Small intestine (tissue), 7 donors: ENCODE results near the gene IQGAP2. TPM values are rescaled to one million over a fixed set of nuclear protein-coding genes. Genes with fewer than 3 reads are reported as not detected.

Experiments
- DNase-seq, 2 donors: peaks; one replicate each; pipeline versions ENCODE4 v3.0.0 to v3.0.0-alpha.2; 2013
- FAIRE-seq: peaks from 2 replicates; lab custom pipeline; 2012; peaks lifted over from hg19 to GRCh38; lab: Jason Lieb, UNC
- H3K27ac ChIP-seq, 3 donors: one replicate each; pipeline ENCODE4 v1.5.1; 2013; ENCODE audit warnings: low read length in 2 of 3, mild to moderate bottlenecking in 2 of 3, control low read depth in 1 of 3, inconsistent platforms in 1 of 3, low read depth in 1 of 3, moderate library complexity in 1 of 3
- H3K27me3 ChIP-seq, 3 donors: one replicate each; pipeline ENCODE4 v1.6.1; 2013; ENCODE audit warnings: low read length in 3 of 3, inconsistent platforms in 1 of 3; ENCODE audit not compliant: control insufficient read depth in 3 of 3, insufficient read depth in 3 of 3
- H3K36me3 ChIP-seq, 3 donors: one replicate each; pipeline ENCODE4 v1.6.1; 2013; ENCODE audit warnings: low read length in 3 of 3, inconsistent platforms in 1 of 3, low read depth in 1 of 3, mild to moderate bottlenecking in 1 of 3, moderate library complexity in 1 of 3; ENCODE audit not compliant: control insufficient read depth in 3 of 3, insufficient read depth in 2 of 3
- H3K4me1 ChIP-seq, 3 donors: one replicate each; pipeline ENCODE4 v1.6.1; 2013; ENCODE audit warnings: low read length in 2 of 3, inconsistent platforms in 1 of 3, low read depth in 1 of 3, mild to moderate bottlenecking in 1 of 3, moderate library complexity in 1 of 3; ENCODE audit not compliant: control insufficient read depth in 3 of 3, insufficient read depth in 2 of 3
- H3K4me3 ChIP-seq, 3 donors: one replicate each; pipeline ENCODE4 v1.5.1; 2013; ENCODE audit warnings: low read length in 3 of 3, control low read depth in 1 of 3, inconsistent platforms in 1 of 3, low read depth in 1 of 3, mild to moderate bottlenecking in 1 of 3, moderate library complexity in 1 of 3
- H3K9me3 ChIP-seq, 2 donors: one replicate each; pipeline ENCODE4 v1.6.1; 2013; ENCODE audit warnings: low read depth in 1 of 2, low read length in 1 of 2; ENCODE audit not compliant: control insufficient read depth in 2 of 2, insufficient read depth in 1 of 2
- WGBS, 3 donors: extraction: QIAGEN DNeasy Blood & Tissue Kit; methylation state at CpG; one replicate each; pipeline ENCODE4 v1.1.7; 2013; 5-methylcytosine and 5-hydroxymethylcytosine counted together
- polyA plus RNA-seq, 4 donors: library from polyadenylated mRNA; stranded (reverse) in 3 of 4; unstranded in 1 of 4; fragments of 200-250 nt in 3 of 4; fragments of 120-200 nt in 1 of 4; gene quantifications; one replicate each; pipeline versions ENCODE4 v1.2.1 to v1.2.3, GENCODE V29; 2013
- donor health status: healthy with polysubstance abuse.
- donor health status: control.
- donor health status: control.
- donor health status: Bipolar disorder and iron deficiency.
- donor health status: healthy.

IQGAP2 gene
- polyA plus RNA-seq, 4 donors: 13.6 to 138 (median 85.6) TPM

DNA sequence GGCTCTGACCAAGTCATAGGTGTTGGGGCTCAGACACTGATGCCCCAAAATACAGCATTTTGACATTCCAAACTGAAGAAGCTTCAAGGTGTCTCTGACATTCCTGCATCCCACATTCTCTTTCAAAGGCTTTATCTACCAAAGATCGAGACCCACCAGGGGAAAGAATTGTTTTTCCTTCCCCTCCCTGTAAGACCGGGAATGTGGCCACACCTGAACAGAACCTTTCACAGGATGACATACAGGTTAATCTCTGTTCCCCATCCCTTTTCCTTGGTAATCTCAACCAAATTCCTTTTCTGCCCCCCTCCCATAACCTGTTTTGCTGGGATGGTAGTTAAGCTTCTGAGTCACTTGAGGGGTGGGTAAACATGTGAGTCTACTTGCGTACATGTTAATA, 72.3 kb downstream of the IQGAP2 start:
- Histone ChIP-seq H3K27ac (peak overlapping the region; percentile 44 to 90 (median 74)), H3K9me3 (no peaks in the 10 kb centered on the region), H3K27me3 (no peaks in the 10 kb centered on the region), H3K4me3 (no peak overlapping the region), H3K36me3 (no peaks in the 10 kb centered on the region), H3K4me1 (peaks cover 10 to 34% (median 18%) of the 10 kb centered on the region in 3 donors)
- 32 to 70% (median 60%) methylated on average over 3 of the region's 3 CpGs for WGBS, 3 donors
- FAIRE-seq (no peak), DNase-seq (no peak)

DNA sequence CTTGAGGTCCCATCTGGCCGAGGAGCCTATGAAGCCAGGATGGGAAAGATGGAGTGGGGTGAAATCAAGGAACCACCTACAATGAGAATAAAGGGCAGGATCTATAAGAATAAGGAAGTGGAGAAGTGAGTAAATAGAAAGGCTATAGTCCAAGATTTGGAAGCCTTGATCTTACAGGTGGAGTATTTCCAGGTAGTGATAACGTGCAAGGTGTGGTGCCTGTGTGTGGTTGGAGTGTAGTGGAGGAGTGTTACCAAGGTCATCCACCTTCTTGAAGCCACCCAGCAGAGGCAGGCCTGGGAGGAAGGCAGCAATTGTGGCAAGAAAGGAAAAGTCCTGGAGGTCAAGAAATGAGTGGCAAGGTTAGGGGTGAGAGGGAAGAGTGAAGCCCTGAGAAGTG, 72.9 kb downstream of the IQGAP2 start:
- peak; percentile 83 to 97 for DNase-seq
- FAIRE-seq: peak; percentile 65
- Histone ChIP-seq H3K27me3 (no peaks in the 10 kb centered on the region), H3K27ac (peak overlapping the region; percentile 69 to 94 (median 92)), H3K9me3 (no peaks in the 10 kb centered on the region), H3K4me3 (no peak overlapping the region), H3K4me1 (peaks cover 10 to 40% (median 18%) of the 10 kb centered on the region in 3 donors), H3K36me3 (no peaks in the 10 kb centered on the region)
- 20 to 67% (median 42%) methylated on average over 2 of the region's 2 CpGs for WGBS, 3 donors

DNA sequence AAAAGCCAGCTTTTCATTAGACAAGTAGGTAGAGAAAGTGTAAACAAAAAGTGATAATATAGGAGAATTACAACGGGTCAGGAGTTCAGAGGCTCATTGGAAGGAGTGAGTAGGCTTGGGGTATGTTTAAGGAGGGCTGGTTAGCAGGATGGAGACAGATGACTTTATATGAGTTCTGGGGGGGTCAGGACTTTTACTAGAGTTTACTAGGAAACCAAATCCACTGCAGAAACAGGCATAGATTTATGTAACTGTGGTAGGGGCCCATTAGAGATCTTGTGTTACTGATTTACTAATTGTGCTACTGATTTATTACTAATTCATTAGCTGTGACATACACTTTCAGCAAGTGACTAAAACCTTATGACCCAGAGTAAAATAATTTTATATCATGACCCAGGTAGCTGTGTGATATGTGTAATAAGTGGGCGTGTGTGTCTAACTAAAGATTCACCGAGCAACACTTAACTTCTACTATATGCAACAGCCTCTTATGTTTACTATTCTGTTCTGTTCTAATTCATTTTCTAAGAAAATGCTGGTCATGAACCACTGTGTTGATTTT, 73.5 kb downstream of the IQGAP2 start:
- 22 to 50% (median 40%) methylated on average over 3 of the region's 3 CpGs for WGBS, 3 donors
- peaks cover 10 to 41% (median 18%) of the 10 kb centered on the region in 3 donors for H3K4me1 ChIP-seq
- peak; percentile 33 for FAIRE-seq
- DNase-seq: peak; percentile 45 to 78
- H3K9me3 ChIP-seq: no peaks in the 10 kb centered on the region
- H3K4me3 ChIP-seq: no peak overlapping the region
- peak overlapping the region; percentile 69 to 94 (median 92) for H3K27ac ChIP-seq
- no peaks in the 10 kb centered on the region for H3K36me3 ChIP-seq
- no peaks in the 10 kb centered on the region for H3K27me3 ChIP-seq

DNA sequence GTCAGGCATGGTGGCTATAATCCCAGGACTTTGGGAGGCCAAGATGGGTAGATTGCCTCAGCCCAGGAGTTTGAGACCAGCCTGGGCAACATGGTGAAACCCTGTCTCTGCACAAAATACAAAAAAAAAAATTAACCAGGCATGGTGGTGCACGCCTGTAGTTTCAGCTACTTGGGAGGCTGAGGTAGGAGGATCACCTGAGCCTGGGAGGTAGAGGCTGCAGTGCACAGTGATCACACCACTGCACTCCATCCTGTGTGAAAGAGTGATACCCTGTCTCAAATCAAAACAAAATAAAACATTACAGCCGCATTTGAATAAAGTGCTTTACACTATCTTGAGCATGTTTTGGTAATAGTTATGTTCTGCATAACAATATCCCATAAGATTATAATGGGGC, 74.0 kb downstream of the IQGAP2 start:
- no peak overlapping the region for H3K4me3 ChIP-seq
- H3K27ac ChIP-seq: peak overlapping the region; percentile 69 to 92 (median 73)
- 95 to 96% (median 96%) methylated on average over 2 of the region's 2 CpGs for WGBS, 3 donors
- no peaks in the 10 kb centered on the region for H3K36me3 ChIP-seq
- H3K27me3 ChIP-seq: no peaks in the 10 kb centered on the region
- no peaks in the 10 kb centered on the region for H3K9me3 ChIP-seq
- peaks cover 7 to 41% (median 15%) of the 10 kb centered on the region in 3 donors for H3K4me1 ChIP-seq
- FAIRE-seq: no peak
- DNase-seq: no peak

DNA sequence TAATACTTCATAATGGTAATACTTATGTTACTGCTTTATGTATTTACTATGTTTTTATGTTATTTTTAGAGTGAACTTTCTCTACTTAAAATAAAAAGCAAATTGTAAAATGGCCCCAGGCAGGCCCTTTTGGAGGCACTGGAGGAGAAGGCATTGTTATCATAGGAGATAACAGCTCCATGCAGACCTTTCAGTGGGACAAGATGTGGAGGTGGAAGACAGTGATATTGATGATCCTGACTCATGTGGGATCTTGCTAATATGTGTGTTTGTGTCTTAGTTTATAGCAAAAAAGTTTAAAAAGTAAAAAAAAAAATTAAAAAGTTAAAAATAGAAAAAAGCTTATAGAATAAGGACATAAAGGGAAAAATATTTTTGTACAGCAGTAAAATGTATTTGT, 74.5 kb downstream of the IQGAP2 start:
- peaks cover 3 to 41% (median 17%) of the 10 kb centered on the region in 3 donors for H3K4me1 ChIP-seq

DNA sequence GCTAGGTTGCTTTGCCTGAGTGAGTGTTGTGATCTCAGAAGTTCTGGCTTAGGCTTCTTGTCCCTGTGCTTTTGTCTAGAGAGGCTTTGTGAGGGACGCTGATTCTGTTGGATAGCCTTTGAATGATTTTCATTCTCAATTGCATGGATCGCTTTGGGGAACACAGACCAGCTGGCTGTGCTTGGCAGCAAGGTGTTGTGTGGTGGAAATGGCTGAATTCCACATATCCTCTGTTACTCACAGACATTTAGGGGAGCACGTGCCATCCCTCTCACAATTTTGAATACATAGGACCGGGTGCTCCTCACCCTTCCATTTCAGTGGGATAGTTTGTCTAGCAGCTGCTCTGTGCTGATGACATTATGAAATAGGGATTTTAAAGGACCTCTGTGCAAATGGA, 76.2 kb downstream of the IQGAP2 start:
- Histone ChIP-seq H3K4me1 (peaks cover 13 to 47% (median 20%) of the 10 kb centered on the region in 3 donors), H3K9me3 (no peaks in the 10 kb centered on the region), H3K4me3 (no peak overlapping the region), H3K36me3 (no peaks in the 10 kb centered on the region), H3K27ac (peak overlapping the region; percentile 34 to 79 (median 76)), H3K27me3 (no peaks in the 10 kb centered on the region)
- no peak for DNase-seq
- WGBS, 3 donors: 89 to 93% (median 91%) methylated on average over 4 of the region's 4 CpGs
- FAIRE-seq: no peak

More for the DNA sequence above, 74.5 kb downstream of the IQGAP2 start:
- H3K36me3 ChIP-seq: no peaks in the 10 kb centered on the region
- H3K27ac ChIP-seq: no peak overlapping the region
- no peaks in the 10 kb centered on the region for H3K27me3 ChIP-seq
- H3K4me3 ChIP-seq: no peak overlapping the region
- DNase-seq: no peak
- no peak for FAIRE-seq
- no peaks in the 10 kb centered on the region for H3K9me3 ChIP-seq

DNA sequence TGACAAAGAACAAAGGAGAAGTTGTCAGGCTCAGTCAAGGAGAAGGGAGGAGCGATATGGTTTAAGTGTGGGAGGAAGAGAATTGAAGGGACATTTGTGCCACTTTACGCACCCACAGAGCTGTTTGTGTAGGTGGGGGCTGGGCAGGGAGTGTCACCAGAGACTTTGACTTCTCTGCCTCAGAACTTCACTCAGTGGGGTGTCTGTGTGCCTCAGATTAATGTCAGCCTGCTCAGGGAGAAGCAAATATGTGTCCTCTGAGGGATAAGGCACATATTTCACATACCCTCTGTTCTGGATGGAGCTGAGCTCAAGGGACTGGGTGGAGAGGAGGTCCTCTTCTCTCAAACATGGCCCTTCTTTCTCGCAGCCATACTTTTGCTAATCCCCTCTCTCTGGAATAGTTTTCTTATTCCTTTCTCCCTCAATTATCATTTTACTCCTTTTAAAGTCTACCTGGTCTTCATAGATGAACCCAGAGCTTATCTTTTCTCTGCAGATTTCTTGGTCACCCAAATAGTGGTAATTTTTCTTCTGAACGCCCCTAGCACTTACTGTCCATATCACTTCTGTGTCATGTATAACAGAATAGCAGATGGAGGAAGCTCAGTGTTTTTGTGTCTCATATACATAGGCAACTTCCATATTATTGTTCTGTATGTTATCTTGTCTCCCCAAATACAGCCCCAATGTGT, 77.0 kb downstream of the IQGAP2 start:
- DNase-seq (peak; percentile 72 to 88), FAIRE-seq (no peak)
- no peak overlapping the region for H3K4me3 ChIP-seq
- H3K9me3 ChIP-seq: no peaks in the 10 kb centered on the region
- peaks cover 14 to 47% (median 19%) of the 10 kb centered on the region in 3 donors for H3K4me1 ChIP-seq
- H3K36me3 ChIP-seq: peaks cover 0 to 2% (median 0%) of the 10 kb centered on the region in 3 donors
- peak overlapping the region; percentile 34 to 79 (median 76) for H3K27ac ChIP-seq
- no peaks in the 10 kb centered on the region for H3K27me3 ChIP-seq
- WGBS, 3 donors: 42 to 65% (median 56%) methylated on average over 4 of the region's 4 CpGs

DNA sequence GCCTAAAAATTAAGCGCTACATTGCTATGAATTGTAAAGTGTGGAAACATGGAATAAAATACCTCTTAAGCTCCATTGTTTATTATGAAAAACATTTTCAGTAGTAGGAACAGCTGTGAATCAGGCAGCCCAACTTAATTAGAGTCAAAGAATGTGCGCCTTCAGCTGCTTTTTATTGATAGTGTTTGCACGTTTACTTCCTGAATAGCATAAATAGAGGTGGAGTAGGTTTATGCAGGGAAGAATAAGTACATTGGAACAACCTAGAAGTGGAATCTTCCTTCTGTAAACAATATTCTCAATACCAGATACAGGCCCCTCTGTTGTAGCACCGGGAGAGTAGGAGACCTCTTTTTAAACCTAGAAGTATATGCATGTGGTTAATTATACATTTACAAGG, 79.9 kb downstream of the IQGAP2 start:
- FAIRE-seq (no peak), DNase-seq (peak in 1 of 2 donors; percentile 75)
- peaks cover 11 to 35% (median 18%) of the 10 kb centered on the region in 3 donors for H3K4me1 ChIP-seq
- no peaks in the 10 kb centered on the region for H3K9me3 ChIP-seq
- 42 to 56% (median 45%) methylated on average over 4 of the region's 4 CpGs for WGBS, 3 donors
- peaks cover 0 to 2% (median 0%) of the 10 kb centered on the region in 3 donors for H3K36me3 ChIP-seq
- no peaks in the 10 kb centered on the region for H3K27me3 ChIP-seq
- no peak overlapping the region for H3K4me3 ChIP-seq
- H3K27ac ChIP-seq: no peak overlapping the region
